NCI-H1105 (cell line): ENCODE measurements around the gene CDC14C.
A peak's percentile ranks its signal among the peaks of the same experiment; 100 is the strongest.
"Not testable (repeated sequence)": the region's sequence is repeated elsewhere in the genome, so short reads cannot be mapped to it uniquely, and the experiment has no call there.

Experiments used
- DNase-seq: peaks from one replicate; lab custom pipeline; 2025; lab: John Stamatoyannopoulos, UW

Gene CDC14C

GRCh38 chr7:48924433-48924832 lies at the start of gene CDC14C:
TSS of gene CDC14C (plus strand) at chr7:48924547. CDS start at chr7:48924673, 126 bp downstream.
- no peak for DNase-seq

- DNase-seq, result peak; percentile 40
Measured at GRCh38 chr7:48875045-48875916, 49.1 kb upstream of the CDC14C start.

- no peak for DNase-seq
Measured at GRCh38 chr7:48876087-48876486, 48.3 kb upstream of the CDC14C start.

GRCh38 chr7:48880851-48881250 lies 43.5 kb upstream of the CDC14C start:
- DNase-seq, result no peak

GRCh38 chr7:48887500-48887899 lies 36.8 kb upstream of the CDC14C start:
- no peak for DNase-seq

GRCh38 chr7:48894574-48894973 lies 29.8 kb upstream of the CDC14C start:
- no peak for DNase-seq

- DNase-seq, result no peak
Measured at GRCh38 chr7:48899932-48900331, 24.4 kb upstream of the CDC14C start.

GRCh38 chr7:48901966-48902365 lies 22.4 kb upstream of the CDC14C start:
- no peak for DNase-seq

GRCh38 chr7:48904975-48905374 lies 19.4 kb upstream of the CDC14C start:
- DNase-seq, result no peak

GRCh38 chr7:48905686-48906085 lies 18.7 kb upstream of the CDC14C start:
- DNase-seq, result not testable (repeated sequence)

GRCh38 chr7:48909887-48910286 lies 14.5 kb upstream of the CDC14C start:
- not testable (repeated sequence) for DNase-seq

GRCh38 chr7:48931481-48931880 lies 7.1 kb downstream of the CDC14C start:
- no peak for DNase-seq

- no peak for DNase-seq
Measured at GRCh38 chr7:48932126-48932910, 8.0 kb downstream of the CDC14C start.

GRCh38 chr7:48933549-48934085 lies 9.3 kb downstream of the CDC14C start:
- no peak for DNase-seq

GRCh38 chr7:48938539-48939295 lies 14.4 kb downstream of the CDC14C start:
- no peak for DNase-seq

GRCh38 chr7:48943279-48943990 lies 19.1 kb downstream of the CDC14C start:
- no peak for DNase-seq

- no peak for DNase-seq
Measured at GRCh38 chr7:48955916-48956315, 31.6 kb downstream of the CDC14C start.

GRCh38 chr7:48959676-48960075 lies 35.3 kb downstream of the CDC14C start:
- DNase-seq, result peak; percentile 24

- DNase-seq, result no peak
Measured at GRCh38 chr7:48962821-48963505, 38.6 kb downstream of the CDC14C start.

- DNase-seq, result no peak
Measured at GRCh38 chr7:48964074-48964473, 39.7 kb downstream of the CDC14C start.

- no peak for DNase-seq
Measured at GRCh38 chr7:48971173-48971572, 46.8 kb downstream of the CDC14C start.
